ENCODE results near the gene TMEM91.

TMEM91 gene

DNA sequence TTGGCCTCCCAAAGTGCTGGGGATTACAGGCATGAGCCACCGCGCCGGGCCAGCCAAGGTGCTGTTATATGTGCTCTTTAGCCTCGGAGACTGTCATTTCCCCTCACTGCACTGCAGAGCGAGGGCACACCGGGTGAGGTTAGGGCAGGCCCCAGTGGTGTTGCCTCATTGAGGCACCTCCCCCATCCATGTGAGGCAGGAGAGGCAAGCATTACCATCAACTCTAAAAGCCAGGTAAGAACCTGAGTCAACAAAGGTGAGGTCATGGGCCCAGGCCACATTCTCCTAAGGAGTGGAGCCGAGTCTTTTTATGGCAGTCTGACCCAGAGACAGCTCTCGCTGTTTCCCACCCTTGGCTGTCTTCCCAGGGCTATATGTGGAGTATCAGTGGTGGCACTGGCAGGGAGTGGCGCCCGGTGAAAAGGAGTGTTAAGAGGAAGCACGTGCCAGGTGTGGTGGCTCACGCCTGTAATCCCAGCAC, 39.9 kb downstream of the TMEM91 start:
- no peaks in the 10 kb centered on the region for H3K9me3 ChIP-seq (ENCODE audit: insufficient read depth, low read length)
- H3K4me3 ChIP-seq (ENCODE audit: insufficient read depth, low read length, poor library complexity, severe bottlenecking): no peak overlapping the region
- no peaks in the 10 kb centered on the region for H3K79me2 ChIP-seq (ENCODE audit: insufficient read depth, low read length)
- no peak overlapping the region for H3K27ac ChIP-seq (ENCODE audit: low read depth, low read length)
- H2AFZ ChIP-seq (ENCODE audit: low read depth, low read length, severe bottlenecking): no peak overlapping the region
- H3F3A ChIP-seq (ENCODE audit: insufficient read depth): no peaks in the 10 kb centered on the region
- no peaks in the 10 kb centered on the region for H3K9me2 ChIP-seq (replicated peaks; ENCODE audit: insufficient read depth, low read length)
- no peak overlapping the region for H3K9ac ChIP-seq (ENCODE audit: low read length)
- H3K27me3 ChIP-seq (ENCODE audit: low read length): no peaks in the 10 kb centered on the region
- TF ChIP-seq CTCF (IDR thresholded peaks at IDR 0.05; ENCODE audit: insufficient read depth, low read length, poor library complexity, severe bottlenecking) (no peak), EZH2phosphoT487 (conservative IDR thresholded peaks at IDR 0.05; ENCODE audit: low read length) (no peak)
- no peaks in the 10 kb centered on the region for H3K36me3 ChIP-seq (ENCODE audit: low read length)
- H3K4me2 ChIP-seq (ENCODE audit: low read depth, low read length, poor library complexity, severe bottlenecking): no peak overlapping the region
- no peaks in the 10 kb centered on the region for H4K20me1 ChIP-seq (ENCODE audit: low read depth, low read length)

DNA sequence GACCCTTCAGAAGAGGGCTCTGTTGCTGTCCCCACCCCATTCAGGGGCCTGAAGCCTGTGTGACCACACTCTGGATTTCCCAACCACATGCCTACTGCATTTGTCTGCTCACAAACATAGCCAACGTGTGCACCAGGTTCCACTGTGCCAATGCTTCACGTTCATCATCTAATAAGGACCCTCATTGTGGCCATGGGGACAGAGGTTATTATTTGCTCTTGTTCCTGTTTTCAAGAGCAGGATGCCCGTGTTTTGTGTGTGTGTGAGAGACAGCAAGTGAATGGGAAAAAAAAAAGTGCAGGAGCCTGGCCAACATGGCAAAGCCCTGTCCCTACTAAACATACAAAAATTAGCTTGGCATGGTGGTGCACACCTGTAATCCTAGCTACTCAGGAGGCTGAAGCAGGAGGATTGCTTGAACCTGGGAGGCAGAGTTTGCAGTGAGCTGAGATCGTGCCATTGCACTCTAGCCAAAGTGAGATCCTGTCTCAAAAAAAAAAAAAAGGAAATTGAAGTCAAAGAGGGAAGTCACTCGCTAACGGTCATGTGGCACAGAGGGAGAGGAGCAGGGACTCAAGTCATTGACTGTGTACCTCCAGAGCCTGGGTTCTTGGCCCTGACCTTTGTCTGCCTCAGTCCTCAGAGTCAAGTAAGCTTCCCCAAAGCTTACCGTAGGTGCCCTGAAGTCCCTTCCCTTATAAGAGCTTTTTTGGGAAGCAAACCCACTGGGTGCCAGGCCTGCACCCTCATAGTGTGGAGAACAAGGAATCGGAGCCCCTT, 44.0 kb downstream of the TMEM91 start:
- no peaks in the 10 kb centered on the region for H3K27me3 ChIP-seq (ENCODE audit: low read length)
- H3K4me3 ChIP-seq (ENCODE audit: insufficient read depth, low read length, poor library complexity, severe bottlenecking): no peak overlapping the region
- H3K9ac ChIP-seq (ENCODE audit: low read length): no peak overlapping the region
- no peaks in the 10 kb centered on the region for H3K9me3 ChIP-seq (ENCODE audit: insufficient read depth, low read length)
- H3F3A ChIP-seq (ENCODE audit: insufficient read depth): no peaks in the 10 kb centered on the region
- no peaks in the 10 kb centered on the region for H4K20me1 ChIP-seq (ENCODE audit: low read depth, low read length)
- no peak for TF ChIP-seq CTCF (IDR thresholded peaks at IDR 0.05; ENCODE audit: insufficient read depth, low read length, poor library complexity, severe bottlenecking)
- TF ChIP-seq EZH2phosphoT487 (conservative IDR thresholded peaks at IDR 0.05; ENCODE audit: low read length): no peak
- no peak overlapping the region for H2AFZ ChIP-seq (ENCODE audit: low read depth, low read length, severe bottlenecking)
- no peaks in the 10 kb centered on the region for H3K79me2 ChIP-seq (ENCODE audit: insufficient read depth, low read length)
- H3K36me3 ChIP-seq (ENCODE audit: low read length): no peaks in the 10 kb centered on the region
- H3K27ac ChIP-seq (ENCODE audit: low read depth, low read length): no peak overlapping the region
- no peak overlapping the region for H3K4me2 ChIP-seq (ENCODE audit: low read depth, low read length, poor library complexity, severe bottlenecking)
- no peaks in the 10 kb centered on the region for H3K9me2 ChIP-seq (replicated peaks; ENCODE audit: insufficient read depth, low read length)

DNA sequence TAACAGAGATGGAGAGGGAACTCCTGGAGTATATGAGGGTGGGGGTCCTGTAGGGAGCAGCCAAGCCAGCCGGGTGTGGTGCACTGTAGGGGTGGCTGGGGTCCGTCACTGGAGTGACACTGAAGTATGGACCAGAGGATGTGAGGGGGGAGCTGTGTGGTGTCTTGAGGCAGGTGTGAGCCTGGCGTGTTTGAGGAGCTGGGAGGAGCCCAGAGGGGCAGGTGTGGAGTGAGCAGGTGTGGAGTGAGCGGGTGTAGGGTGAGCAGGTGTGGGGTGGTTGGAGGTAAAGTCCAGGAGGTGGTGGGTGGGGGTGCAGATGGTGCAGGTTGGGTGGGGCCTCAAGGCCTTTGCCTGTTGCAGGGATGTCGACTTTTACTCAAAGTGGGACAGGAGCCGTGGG, 45.0 kb downstream of the TMEM91 start:
- Histone ChIP-seq H3K9ac (ENCODE audit: low read length) (no peak overlapping the region), H3K36me3 (ENCODE audit: low read length) (no peaks in the 10 kb centered on the region)
- TF ChIP-seq EZH2phosphoT487 (conservative IDR thresholded peaks at IDR 0.05; ENCODE audit: low read length) (no peak), CTCF (IDR thresholded peaks at IDR 0.05; ENCODE audit: insufficient read depth, low read length, poor library complexity, severe bottlenecking) (no peak)

More for the DNA sequence above, 45.0 kb downstream of the TMEM91 start:
- no peaks in the 10 kb centered on the region for H3F3A ChIP-seq (ENCODE audit: insufficient read depth)
- H3K4me3 ChIP-seq (ENCODE audit: insufficient read depth, low read length, poor library complexity, severe bottlenecking): no peak overlapping the region
- no peak overlapping the region for H2AFZ ChIP-seq (ENCODE audit: low read depth, low read length, severe bottlenecking)
- no peaks in the 10 kb centered on the region for H3K9me3 ChIP-seq (ENCODE audit: insufficient read depth, low read length)
- H4K20me1 ChIP-seq (ENCODE audit: low read depth, low read length): no peaks in the 10 kb centered on the region
- no peaks in the 10 kb centered on the region for H3K9me2 ChIP-seq (replicated peaks; ENCODE audit: insufficient read depth, low read length)
- no peak overlapping the region for H3K27ac ChIP-seq (ENCODE audit: low read depth, low read length)
- no peaks in the 10 kb centered on the region for H3K79me2 ChIP-seq (ENCODE audit: insufficient read depth, low read length)
- no peak overlapping the region for H3K4me2 ChIP-seq (ENCODE audit: low read depth, low read length, poor library complexity, severe bottlenecking)
- H3K27me3 ChIP-seq (ENCODE audit: low read length): no peaks in the 10 kb centered on the region

Measured in SU-DHL-6 (cell line).